ENCODE data around the gene DNAL1.

Gene DNAL1

GRCh38 chr14:73644531-73645247 lies at the start of gene DNAL1:
DNAL1 (plus strand) TSS chr14:73644986; CDS start chr14:73645040, 54 bp downstream.
- TF ChIP-seq CTCF (IDR thresholded peaks at IDR 0.05) (no peak), ZFX (IDR thresholded peaks at IDR 0.05; ENCODE audit: borderline replicate concordance) (no peak)
- peak within 1 kb of the TSS; percentile 75 for H3K27ac ChIP-seq

- no peak overlapping the region for H3K27ac ChIP-seq
- TF ChIP-seq CTCF (IDR thresholded peaks at IDR 0.05) (no peak), ZFX (IDR thresholded peaks at IDR 0.05; ENCODE audit: borderline replicate concordance) (no peak)
Observed at GRCh38 chr14:73599499-73599898, 45.3 kb upstream of the DNAL1 start.

GRCh38 chr14:73602994-73603393 lies 41.8 kb upstream of the DNAL1 start:
- TF ChIP-seq CTCF (IDR thresholded peaks at IDR 0.05): no peak
- TF ChIP-seq ZFX (IDR thresholded peaks at IDR 0.05; ENCODE audit: borderline replicate concordance): no peak
- H3K27ac ChIP-seq: no peak overlapping the region

- H3K27ac ChIP-seq: no peak overlapping the region
- TF ChIP-seq CTCF (IDR thresholded peaks at IDR 0.05): no peak
Observed at GRCh38 chr14:73606271-73606670, 38.5 kb upstream of the DNAL1 start.

- no peak for TF ChIP-seq CTCF (IDR thresholded peaks at IDR 0.05)
- no peak for TF ChIP-seq ZFX (IDR thresholded peaks at IDR 0.05; ENCODE audit: borderline replicate concordance)
- H3K27ac ChIP-seq: no peak overlapping the region
Observed at GRCh38 chr14:73607241-73607640, 37.5 kb upstream of the DNAL1 start.

GRCh38 chr14:73610687-73611086 lies 34.1 kb upstream of the DNAL1 start:
- TF ChIP-seq ZFX (IDR thresholded peaks at IDR 0.05; ENCODE audit: borderline replicate concordance) (no peak), CTCF (IDR thresholded peaks at IDR 0.05) (no peak)
- no peak overlapping the region for H3K27ac ChIP-seq

- H3K27ac ChIP-seq: peak within 1 kb of the TSS; percentile 62
- TF ChIP-seq ZFX (IDR thresholded peaks at IDR 0.05; ENCODE audit: borderline replicate concordance) (no peak), CTCF (IDR thresholded peaks at IDR 0.05) (no peak)
Observed at GRCh38 chr14:73612339-73613045, 32.3 kb upstream of the DNAL1 start, which contains the start of gene ACOT6. ACOT6 (plus strand) TSS chr14:73612517; CDS start chr14:73612572, 55 bp downstream.
